C4-2B (cell line): ENCODE data around the gene TMEM147.
A peak's percentile ranks its signal among the peaks of the same experiment; 100 is the strongest.

ENCODE experiments used
- H3K27ac ChIP-seq: fragments of 450-650 bp; 2 replicates; pipeline ENCODE4 v1.5.1; 2017
- ZFX ChIP-seq: fragments of 450-650 bp; IDR thresholded peaks from 2 replicates; pipeline ENCODE4 v1.6.1; 2017
- TF ChIP-seq, protein P1 (sequence below): fragments of 450-650 bp; conservative IDR thresholded peaks from 2 replicates; pipeline ENCODE4 v1.5.1; 2017; ENCODE audit warnings: mild to moderate bottlenecking

Gene TMEM147

DNA sequence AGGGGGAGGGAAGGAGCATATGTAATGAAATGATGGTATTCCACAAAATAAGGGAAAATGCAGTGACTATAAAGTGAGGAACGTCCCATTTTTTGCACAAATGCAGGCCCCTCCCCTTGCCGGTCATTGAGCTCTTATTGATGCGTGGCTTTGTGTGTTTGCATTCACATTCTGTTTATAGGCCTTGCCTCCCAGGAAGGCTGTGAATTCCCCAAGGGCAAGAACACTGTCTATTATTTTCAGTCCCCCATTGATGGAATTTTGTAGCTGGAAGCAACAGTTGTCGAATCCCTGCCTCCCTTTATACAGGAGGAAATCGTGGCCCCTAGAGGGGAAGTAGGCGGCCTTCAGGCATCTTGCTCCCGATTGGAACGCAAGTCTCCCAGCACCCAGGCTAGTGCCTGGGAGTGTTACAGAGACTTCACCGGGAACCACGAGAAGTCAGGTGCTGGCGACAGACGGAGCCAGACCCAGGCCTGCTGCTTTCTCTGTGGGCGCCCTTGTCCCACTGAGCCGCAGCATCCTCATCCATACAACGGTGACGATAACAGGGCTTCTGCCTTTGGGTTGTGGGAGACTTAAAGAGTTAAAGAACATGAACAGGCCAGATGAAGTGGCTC, 24.2 kb upstream of the TMEM147 start:
- H3K27ac ChIP-seq = no peak overlapping the region
- TF ChIP-seq, protein P1, sequence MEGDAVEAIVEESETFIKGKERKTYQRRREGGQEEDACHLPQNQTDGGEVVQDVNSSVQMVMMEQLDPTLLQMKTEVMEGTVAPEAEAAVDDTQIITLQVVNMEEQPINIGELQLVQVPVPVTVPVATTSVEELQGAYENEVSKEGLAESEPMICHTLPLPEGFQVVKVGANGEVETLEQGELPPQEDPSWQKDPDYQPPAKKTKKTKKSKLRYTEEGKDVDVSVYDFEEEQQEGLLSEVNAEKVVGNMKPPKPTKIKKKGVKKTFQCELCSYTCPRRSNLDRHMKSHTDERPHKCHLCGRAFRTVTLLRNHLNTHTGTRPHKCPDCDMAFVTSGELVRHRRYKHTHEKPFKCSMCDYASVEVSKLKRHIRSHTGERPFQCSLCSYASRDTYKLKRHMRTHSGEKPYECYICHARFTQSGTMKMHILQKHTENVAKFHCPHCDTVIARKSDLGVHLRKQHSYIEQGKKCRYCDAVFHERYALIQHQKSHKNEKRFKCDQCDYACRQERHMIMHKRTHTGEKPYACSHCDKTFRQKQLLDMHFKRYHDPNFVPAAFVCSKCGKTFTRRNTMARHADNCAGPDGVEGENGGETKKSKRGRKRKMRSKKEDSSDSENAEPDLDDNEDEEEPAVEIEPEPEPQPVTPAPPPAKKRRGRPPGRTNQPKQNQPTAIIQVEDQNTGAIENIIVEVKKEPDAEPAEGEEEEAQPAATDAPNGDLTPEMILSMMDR = no peak
- TF ChIP-seq ZFX = no peak

DNA sequence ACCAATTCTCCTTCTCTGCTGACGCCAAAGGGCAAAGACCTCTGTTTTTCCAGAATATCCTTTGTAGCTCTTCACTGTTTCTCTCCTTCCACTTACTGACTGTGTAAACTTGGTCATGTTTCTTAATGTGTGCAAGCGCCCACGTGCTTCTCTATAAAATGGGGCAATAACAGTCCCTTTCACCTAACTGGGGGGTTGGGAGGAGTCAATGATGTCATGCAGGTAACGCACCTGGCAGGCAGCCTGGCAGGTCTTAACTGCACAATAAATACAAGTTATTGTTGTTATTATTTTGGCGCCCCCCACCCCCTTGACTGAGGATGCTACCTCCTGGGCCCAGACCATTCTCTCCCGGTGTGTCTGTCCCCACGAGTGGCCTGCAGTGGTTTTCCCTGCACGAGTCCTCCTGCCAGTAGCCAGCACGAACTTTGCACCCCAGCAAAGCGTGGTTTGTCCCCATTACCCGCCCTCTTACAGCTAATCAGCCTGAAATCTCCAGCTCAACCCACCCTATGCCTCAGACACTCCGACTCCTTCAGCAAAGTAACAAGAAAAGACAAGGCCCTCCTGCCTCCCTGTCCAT, 22.6 kb upstream of the TMEM147 start:
- H3K27ac ChIP-seq = no peak overlapping the region
- no peak for TF ChIP-seq ZFX
- TF ChIP-seq, protein P1 = no peak

DNA sequence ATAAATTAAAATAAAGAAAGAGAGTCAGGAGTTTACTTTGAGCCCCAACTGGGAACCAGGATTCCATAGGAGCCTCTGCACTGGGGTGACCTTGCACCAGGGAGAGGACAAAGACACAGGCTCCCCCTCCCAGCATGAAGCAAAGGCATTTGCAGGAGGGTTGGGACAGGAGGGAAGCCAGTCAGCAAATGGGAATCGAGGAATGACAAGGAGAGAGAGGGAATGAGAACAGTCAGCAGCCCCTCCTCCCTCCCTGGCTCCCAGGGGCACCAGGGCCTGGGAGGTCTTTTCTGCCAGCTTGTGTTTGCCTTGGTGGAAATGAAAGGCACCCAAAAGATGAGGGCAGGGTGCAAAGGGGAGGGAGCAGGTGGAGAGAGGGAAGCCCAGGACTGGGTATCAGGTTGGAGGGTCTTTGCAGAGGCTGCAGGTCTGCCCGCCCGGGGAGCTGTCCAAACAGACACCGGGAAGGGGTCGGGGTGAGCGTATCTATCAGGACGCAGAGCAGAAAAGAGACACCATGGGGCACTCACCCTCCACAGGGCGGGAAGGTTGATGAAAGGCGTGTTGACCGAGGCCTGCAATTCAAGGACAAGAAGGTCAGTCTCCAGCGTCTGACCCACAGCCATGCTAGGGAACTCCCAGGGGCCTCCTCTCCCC, 21.1 kb upstream of the TMEM147 start:
- no peak overlapping the region for H3K27ac ChIP-seq
- TF ChIP-seq ZFX = no peak
- TF ChIP-seq, protein P1 = no peak

DNA sequence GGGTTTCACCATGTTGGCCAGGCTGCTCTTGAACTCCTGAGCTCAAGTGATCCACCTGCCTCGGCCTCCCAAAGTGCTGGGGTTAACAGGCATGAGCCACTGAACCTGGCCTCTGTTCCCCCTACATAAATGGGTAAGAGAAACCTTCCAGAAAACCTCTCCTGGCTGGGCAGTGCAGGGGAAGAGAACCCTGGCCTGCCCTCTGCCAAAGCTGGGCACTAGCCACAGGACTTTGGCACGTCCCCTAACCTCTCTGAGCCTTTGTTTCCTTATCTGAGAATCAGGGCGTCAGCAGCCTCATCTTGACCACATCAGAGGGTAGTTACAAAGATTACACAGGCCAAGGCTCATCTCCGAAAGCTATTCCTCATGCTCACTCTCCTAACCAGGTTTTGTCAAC, 19.6 kb upstream of the TMEM147 start:
- H3K27ac ChIP-seq = no peak overlapping the region
- TF ChIP-seq, protein P1 = no peak
- no peak for TF ChIP-seq ZFX

DNA sequence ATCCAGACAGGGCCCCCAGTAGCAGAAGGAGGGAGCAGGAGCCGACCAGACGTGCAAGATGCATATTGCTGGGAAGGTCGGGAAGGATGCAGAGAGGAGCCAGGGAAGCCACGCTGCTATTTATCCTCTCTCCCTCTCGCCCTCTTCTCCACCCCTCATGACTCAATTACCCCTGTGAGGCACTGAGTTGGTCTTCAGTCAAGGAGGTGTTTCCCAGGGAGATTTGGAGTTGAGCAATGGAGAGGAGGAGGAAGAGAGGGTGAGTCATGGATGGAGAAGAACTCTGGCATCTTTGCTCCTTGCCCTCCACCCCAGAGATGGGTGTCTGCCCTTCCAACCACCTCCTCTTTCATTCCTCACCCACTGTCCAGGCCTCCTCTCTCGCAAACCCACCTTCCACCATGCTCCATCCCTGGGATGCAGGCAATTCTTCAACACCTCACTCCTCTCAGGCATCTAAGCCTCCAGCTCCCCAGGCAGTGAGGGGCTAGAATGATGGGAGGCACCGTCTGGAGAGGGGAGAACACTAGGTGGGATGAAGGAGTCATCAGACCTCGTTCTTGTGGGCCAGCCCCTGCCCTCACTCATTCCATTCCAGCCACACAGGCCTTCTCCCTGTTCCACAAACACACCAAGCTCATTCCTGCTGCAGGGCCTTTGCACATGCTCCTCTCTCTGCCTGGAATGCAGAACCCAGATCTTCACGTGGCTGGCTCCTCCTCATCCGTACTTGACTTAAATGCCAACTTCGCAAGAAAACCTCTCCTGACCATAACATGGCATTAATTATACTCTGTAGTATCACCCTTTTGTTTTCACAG, 17.0 kb upstream of the TMEM147 start, which contains the start of gene SBSN:
Gene SBSN (minus strand): TSS at position 94 of the 821 bp plus-strand sequence. CDS start 30 bp downstream, at position 64.
- TF ChIP-seq, protein P1 = no peak
- no peak for TF ChIP-seq ZFX

DNA sequence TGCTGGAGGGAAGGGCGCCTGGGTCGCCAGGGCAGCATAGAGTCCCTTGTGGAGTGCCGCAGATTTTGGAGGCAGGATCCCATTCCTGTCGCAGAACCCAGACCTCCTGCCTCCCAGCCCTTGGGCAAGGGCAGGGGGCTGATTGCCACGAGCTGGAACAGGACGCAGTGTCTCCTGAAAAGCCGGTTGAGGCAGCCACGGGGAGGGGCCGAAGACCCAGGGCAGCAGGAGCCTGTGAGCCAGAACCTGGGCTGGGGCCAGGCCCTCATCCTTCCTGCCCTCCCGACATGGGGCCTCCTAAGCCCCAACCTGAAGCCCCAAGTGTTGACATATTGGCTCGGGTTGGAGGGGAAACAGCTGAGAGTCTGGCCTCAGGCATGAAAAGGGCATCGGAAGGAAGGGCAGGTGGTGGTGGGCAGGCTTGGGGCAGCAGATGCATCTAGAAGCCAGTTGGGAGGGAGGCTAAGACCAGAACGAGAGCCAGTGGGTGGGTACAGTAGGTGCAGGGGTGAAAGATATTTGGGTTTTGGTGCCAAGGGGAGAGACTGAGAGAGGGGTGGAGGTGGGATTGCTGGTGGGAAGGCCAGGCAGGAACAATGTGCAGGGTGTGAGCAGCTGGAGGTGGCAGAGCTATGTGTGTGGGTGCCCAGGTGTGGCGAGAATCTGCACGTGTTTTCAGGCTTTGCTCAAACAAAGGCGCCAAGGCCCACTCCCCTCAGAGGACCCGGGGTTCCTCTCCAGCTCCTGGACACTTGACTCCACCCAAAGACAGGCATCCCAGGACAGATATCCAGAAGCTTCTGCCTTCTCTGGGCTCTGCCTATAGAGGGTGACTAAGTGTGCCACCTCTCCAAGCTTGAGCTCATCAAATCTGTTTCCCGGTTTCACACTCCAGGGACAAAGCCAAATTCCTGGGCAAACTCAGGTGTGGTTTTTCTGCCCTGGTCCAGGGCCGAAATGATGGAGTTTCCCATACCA, 15.9 kb upstream of the TMEM147 start:
- TF ChIP-seq, protein P1 = no peak
- TF ChIP-seq ZFX = no peak
- H3K27ac ChIP-seq = peak overlapping the region; percentile 15; the same call in 1 of the 2 replicates

More for the DNA sequence above, 17.0 kb upstream of the TMEM147 start, which contains the start of gene SBSN:
- H3K27ac ChIP-seq = peak within 1 kb of the TSS; percentile 15; the same call in 1 of the 2 replicates
